A549 (cell line): Measurements from ENCODE around the gene VGLL1.
A peak's percentile ranks its signal among the peaks of the same experiment; 100 is the strongest.

ENCODE experiments used
- CTCF ChIP-seq: fragments of >200 bp; sonication (Bioruptor Twin); formaldehyde crosslinking; IDR thresholded peaks from 3 replicates; pipeline ENCODE4 v1.5.1; 2016
- ESRRA ChIP-seq: fragments of 150-350 bp; IDR thresholded peaks from 2 replicates; pipeline ENCODE4 v1.6.1; 2014; ENCODE audit warnings: mild to moderate bottlenecking, low read length, borderline replicate concordance
- HMGXB4 ChIP-seq: fragments of 250-450 bp; sonication (Bioruptor Pico); IDR thresholded peaks from 2 replicates; pipeline ENCODE4 v1.5.0; 2021; ENCODE audit warnings: mild to moderate bottlenecking, moderate library complexity, borderline replicate concordance
- HOXB13 ChIP-seq: fragments of 250-450 bp; sonication (Bioruptor Pico); IDR thresholded peaks from 2 replicates; pipeline ENCODE4 v1.5.0; 2020; ENCODE audit warnings: low read depth, mild to moderate bottlenecking, moderate library complexity
- MAFK ChIP-seq: fragments of 450-650 bp; IDR thresholded peaks from 2 replicates; pipeline ENCODE4 v1.6.1; 2014; ENCODE audit not compliant: partially characterized antibody
- MYC ChIP-seq: IDR thresholded peaks from 2 replicates; pipeline ENCODE4 v1.6.1; 2012; ENCODE audit warnings: mild to moderate bottlenecking, inconsistent platforms, low read length, improper control_type of control experiment, borderline replicate concordance
- POLR2A ChIP-seq: IDR thresholded peaks from 2 replicates; pipeline ENCODE4 v1.6.1; 2012; ENCODE audit warnings: mild to moderate bottlenecking, low read length

GRCh38 chrX:136572030-136572429, 40.0 kb downstream of the VGLL1 start:
- TF ChIP-seq MAFK, result peak; percentile 43
- no peak for TF ChIP-seq CTCF
- no peak for TF ChIP-seq POLR2A
- no peak for TF ChIP-seq ESRRA
- TF ChIP-seq HMGXB4 (CRISPR knock-in tag), result no peak
- no peak for TF ChIP-seq MYC
- no peak for TF ChIP-seq HOXB13 (CRISPR knock-in tag)
